ENCODE measurements around the gene GLRX. TPM values are rescaled to one million over a fixed set of nuclear protein-coding genes. Genes with fewer than 3 reads are reported as not detected.

GLRX gene, protein sequence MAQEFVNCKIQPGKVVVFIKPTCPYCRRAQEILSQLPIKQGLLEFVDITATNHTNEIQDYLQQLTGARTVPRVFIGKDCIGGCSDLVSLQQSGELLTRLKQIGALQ
- total RNA-seq = 100 to 1,000 TPM in 2 of 4 donors, 10 to 100 TPM in 2; 52.2 to 148 (median 96.5) TPM

DNA sequence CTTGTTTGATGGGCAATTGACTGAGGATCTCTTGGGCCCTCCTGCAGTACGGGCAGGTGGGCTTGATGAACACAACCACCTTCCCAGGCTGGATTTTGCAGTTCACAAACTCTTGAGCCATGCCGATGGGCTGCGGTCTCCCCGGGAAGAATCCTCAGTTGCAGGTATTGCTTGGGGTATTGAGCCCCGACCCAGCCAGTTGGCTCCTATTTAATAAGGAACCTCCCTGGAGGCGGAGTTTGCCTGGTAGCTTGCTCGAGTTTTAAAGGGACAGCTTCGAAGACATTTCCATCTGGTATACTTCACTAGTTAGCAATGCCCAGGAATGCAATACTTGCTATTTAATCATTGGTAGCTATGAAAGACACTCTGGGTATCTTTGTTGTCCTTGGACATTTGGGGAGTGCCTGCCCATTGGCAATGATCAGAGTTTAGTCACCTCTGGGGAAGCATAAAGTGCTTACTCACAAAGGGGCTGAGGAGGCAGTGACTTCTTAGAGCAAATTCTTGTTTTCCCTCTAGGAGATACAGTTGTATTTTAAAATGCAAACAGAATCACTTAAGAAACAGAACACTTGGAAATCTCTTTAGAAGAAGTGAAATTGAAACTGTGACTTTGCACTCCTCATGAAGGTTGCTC lies at the start of gene GLRX:
GLRX (minus strand) TSS at position 185 of the 640 bp plus-strand sequence; CDS start at position 121, 64 bp downstream.
- TF ChIP-seq, protein P1, sequence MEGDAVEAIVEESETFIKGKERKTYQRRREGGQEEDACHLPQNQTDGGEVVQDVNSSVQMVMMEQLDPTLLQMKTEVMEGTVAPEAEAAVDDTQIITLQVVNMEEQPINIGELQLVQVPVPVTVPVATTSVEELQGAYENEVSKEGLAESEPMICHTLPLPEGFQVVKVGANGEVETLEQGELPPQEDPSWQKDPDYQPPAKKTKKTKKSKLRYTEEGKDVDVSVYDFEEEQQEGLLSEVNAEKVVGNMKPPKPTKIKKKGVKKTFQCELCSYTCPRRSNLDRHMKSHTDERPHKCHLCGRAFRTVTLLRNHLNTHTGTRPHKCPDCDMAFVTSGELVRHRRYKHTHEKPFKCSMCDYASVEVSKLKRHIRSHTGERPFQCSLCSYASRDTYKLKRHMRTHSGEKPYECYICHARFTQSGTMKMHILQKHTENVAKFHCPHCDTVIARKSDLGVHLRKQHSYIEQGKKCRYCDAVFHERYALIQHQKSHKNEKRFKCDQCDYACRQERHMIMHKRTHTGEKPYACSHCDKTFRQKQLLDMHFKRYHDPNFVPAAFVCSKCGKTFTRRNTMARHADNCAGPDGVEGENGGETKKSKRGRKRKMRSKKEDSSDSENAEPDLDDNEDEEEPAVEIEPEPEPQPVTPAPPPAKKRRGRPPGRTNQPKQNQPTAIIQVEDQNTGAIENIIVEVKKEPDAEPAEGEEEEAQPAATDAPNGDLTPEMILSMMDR (IDR thresholded peaks at IDR 0.05; ENCODE audit: low read depth) = no peak

DNA sequence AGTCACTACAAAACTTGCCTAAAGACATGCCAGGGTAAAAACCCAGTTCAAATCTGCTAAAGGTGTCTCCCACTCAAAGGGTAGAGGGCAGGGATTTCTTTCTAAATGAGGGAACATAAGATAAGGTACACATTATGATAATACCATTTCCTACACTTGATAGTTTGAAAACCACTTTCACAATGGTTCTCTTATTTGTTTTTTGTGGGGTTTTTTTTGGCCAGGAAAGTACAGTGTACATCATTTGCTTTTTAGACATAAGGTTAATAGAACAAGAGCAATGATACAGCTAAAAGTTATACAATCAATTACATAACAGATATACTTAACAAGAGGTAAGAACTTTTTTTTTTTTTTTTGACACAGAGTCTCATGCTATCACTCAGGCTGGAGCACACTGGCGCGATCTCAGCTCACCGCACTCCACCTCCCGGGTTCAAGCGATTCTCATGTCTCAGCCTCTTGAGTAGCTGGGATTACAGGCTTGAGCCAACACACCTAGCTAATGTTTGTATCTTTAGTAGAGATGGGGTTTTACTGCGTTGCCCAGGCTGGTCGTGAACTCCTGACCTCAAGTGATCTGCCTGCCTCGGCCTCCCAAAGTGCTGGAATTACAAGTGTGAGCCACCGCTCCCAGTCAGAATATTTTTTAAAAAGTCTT lies 48.8 kb upstream of the GLRX start:
- TF ChIP-seq, protein P1 (IDR thresholded peaks at IDR 0.05; ENCODE audit: low read depth) = no peak

DNA sequence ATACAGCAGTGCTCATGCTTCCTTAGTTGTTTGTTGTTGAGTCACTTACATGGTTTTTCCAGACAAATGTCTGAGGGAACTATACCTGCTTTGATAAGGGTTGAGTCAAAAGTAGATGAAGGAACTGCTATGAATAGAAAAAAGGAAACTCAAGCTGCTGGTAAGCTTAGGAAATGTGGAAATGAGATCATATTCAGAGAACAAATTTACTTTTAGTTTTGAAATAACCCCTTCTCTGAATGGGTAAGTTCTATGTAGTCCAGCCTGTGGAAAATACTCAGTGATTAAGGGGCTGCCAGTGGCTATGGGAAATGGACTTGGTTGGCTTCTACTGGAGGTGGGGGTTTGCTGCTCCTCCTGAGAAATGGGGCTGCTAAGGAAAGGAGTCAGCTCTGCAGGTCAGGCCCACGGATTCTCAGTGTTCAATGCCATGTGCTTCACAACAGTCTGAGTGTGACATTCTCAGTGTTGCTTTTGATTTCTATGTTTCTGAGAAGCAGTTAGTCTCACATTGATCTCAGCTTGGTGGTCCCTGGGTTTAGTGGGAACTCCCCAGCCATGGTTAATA lies 47.7 kb upstream of the GLRX start:
- TF ChIP-seq, protein P1 (IDR thresholded peaks at IDR 0.05; ENCODE audit: low read depth) = no peak

DNA sequence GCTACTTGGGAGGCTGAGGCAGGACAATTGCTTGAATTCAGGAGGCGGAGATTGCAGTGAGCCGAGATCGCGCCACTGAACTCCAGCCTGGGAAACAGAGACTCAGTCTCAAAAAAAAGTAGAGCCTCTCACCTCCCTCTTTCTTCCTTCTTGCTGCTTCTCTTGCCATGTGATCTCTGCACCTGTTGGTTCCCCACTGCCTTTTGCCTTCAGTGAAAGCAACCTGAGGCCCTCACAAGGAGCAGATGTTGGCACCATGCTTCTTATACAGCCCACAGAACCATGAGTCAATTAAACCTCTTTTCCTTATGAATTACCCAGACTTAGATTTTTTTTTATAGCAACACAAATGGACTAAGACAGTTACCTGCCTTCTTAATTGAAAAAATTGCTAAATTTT lies 45.6 kb upstream of the GLRX start:
- TF ChIP-seq, protein P1 (IDR thresholded peaks at IDR 0.05; ENCODE audit: low read depth) = no peak

DNA sequence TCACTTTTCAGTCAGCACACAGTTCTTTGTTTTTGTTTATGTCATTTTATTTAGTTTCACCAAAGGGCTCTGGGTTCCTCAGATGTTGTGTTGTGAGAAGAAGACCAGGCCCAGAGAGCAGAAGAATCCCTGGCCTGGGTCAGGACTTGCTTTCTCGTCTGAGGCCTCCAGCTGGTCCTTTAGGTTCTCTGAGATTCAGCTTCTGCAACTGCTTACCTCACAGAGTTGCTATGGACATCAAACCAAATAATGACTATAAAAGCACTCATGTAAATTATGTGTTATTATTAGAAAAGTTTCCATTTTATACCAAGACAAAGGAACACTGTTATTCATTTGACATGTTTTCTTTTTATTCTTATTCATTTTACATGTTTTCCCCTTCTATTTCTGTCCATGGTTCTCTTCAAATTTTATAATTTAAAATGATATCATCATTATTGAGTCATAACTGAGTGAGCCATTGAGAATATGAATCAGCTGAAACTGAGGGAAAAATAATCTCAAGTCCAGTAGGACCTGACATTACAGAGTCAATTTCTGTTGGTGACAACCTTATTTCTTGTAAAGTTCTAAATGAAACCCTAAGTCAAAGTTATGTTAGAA lies 44.0 kb upstream of the GLRX start:
- TF ChIP-seq, protein P1 (IDR thresholded peaks at IDR 0.05; ENCODE audit: low read depth) = no peak

DNA sequence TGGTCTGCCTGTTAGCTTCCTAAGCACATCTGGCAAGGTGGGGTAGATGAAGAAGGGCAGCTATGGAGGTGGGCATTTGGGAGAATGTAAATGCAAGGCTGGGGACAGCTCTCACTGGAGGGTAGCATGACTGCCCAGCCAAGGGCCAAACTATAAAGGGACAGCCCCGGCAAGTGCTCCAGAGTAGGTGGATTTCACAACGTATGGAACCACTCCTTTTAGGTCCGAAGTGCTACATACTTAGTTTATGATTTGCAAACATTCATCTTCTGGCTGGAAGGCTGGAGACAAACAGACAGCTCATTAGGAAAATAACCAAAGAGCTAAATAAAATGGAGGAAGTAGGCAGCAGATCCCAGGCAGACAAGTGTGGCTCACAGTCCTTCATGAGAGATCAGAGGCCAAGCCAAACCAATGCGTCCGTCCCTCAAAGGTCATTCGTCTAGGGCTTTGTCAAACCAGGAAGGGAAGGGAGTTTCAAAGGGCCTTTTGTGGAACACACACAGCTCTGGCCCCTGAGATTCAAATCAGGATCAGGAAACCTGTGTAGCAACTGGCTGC lies 42.5 kb upstream of the GLRX start:
- TF ChIP-seq, protein P1 (IDR thresholded peaks at IDR 0.05; ENCODE audit: low read depth) = no peak
